Ectodermal cell (in vitro differentiated cells): ENCODE data around the gene ZSCAN30.
"Not testable (repeated sequence)": the region's sequence is repeated elsewhere in the genome, so short reads cannot be mapped to it uniquely, and the experiment has no call there.

ENCODE experiments used
- H3K27ac ChIP-seq: 2 replicates; pipeline ENCODE4 v1.7.0; 2013; ENCODE audit warnings: mild to moderate bottlenecking, low read depth, low read length; ENCODE audit not compliant: insufficient read depth, poor library complexity, severe bottlenecking
- H3K27me3 ChIP-seq: 2 replicates; pipeline ENCODE4 v1.7.0; 2013; ENCODE audit warnings: mild to moderate bottlenecking, low read length; ENCODE audit not compliant: insufficient read depth, control insufficient read depth, poor library complexity, severe bottlenecking
- H3K36me3 ChIP-seq: one replicate; pipeline ENCODE4 v1.7.0; 2013; ENCODE audit warnings: low read length; ENCODE audit not compliant: control insufficient read depth, insufficient read depth
- H3K4me1 ChIP-seq: one replicate; pipeline ENCODE4 v1.7.0; 2013; ENCODE audit warnings: low read length; ENCODE audit not compliant: control insufficient read depth, insufficient read depth
- H3K4me3 ChIP-seq: 2 replicates; pipeline ENCODE4 v1.7.0; 2013; ENCODE audit warnings: low read depth, low read length, control low read depth; ENCODE audit not compliant: insufficient read depth
- H3K9me3 ChIP-seq: 2 replicates; pipeline ENCODE4 v1.7.0; 2013; ENCODE audit warnings: mild to moderate bottlenecking, low read length, moderate library complexity; ENCODE audit not compliant: control insufficient read depth
- WGBS, 2 experiments: methylation state at CpG; one replicate each; pipeline ENCODE4 v1.1.7; 2013; ENCODE audit warnings: missing lambda C conversion rate in 2 of 2; 5-methylcytosine and 5-hydroxymethylcytosine counted together

ZSCAN30 gene

GRCh38 chr18:35215026-35215425 lies 75.0 kb downstream of the ZSCAN30 start:
- Histone ChIP-seq H3K27me3 (no peaks in the 10 kb centered on the region), H3K36me3 (no peaks in the 10 kb centered on the region), H3K4me1 (no peaks in the 10 kb centered on the region), H3K4me3 (no peak overlapping the region), H3K27ac (no peak overlapping the region), H3K9me3 (no peaks in the 10 kb centered on the region)
- WGBS, 2 experiments = 60 to 83% methylated on average over 1 of the region's 1 CpG

- H3K9me3 ChIP-seq, H3K27me3 ChIP-seq, H3K4me1 ChIP-seq, H3K27ac ChIP-seq, H3K36me3 ChIP-seq, H3K4me3 ChIP-seq: not testable (repeated sequence)
- 93 to 95% methylated on average over 16 to 19 of the region's 30 CpGs for WGBS, 2 experiments
These were observed 84.1 kb downstream of the ZSCAN30 start for GRCh38 chr18:35205746-35206458.

- H3K9me3 ChIP-seq = no peaks in the 10 kb centered on the region
- H3K4me1 ChIP-seq = no peaks in the 10 kb centered on the region
- 93 to 100% methylated on average over 1 to 2 of the region's 2 CpGs for WGBS, 2 experiments
- no peak overlapping the region for H3K4me3 ChIP-seq
- H3K27ac ChIP-seq = no peak overlapping the region
- no peaks in the 10 kb centered on the region for H3K27me3 ChIP-seq
- H3K36me3 ChIP-seq = no peaks in the 10 kb centered on the region
These were observed 84.8 kb downstream of the ZSCAN30 start for GRCh38 chr18:35205199-35205712.

GRCh38 chr18:35203067-35203466 lies 87.0 kb downstream of the ZSCAN30 start:
- Histone ChIP-seq H3K4me3 (no peak overlapping the region), H3K9me3 (no peaks in the 10 kb centered on the region), H3K27ac (no peak overlapping the region), H3K27me3 (no peaks in the 10 kb centered on the region), H3K4me1 (no peaks in the 10 kb centered on the region), H3K36me3 (no peaks in the 10 kb centered on the region)
- 90 to 95% methylated on average over 3 of the region's 3 CpGs for WGBS, 2 experiments

DNA sequence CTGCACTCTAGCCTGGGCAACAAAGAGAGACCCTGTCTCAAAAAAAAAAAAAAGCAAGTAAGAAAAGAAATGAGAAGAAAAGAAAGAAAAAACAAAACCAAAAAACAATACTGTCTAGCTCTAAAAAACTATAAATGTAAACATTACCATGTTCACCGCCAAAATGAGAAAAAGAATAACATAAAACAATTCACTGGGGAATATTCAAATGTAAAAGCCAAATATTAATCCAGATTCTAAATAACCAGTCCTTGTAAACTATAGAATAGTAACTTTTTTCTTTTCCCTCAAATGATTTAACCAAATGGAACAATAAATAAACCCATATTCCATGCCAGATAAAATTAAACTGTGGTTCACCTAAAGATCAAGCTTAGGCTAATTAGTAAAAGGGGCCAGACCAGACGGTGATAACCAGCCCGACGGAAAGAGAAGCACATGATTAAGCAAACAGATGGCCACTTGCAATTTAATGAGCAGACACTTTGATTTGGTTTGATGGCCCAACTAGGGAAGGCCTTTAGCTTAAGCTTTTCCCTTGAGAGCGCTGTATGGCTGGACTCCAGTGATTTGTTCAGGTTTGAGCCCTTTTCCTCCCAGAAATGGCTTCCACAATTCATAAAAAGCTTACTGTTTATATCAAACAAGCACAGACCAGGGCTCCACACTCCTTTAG lies 88.6 kb downstream of the ZSCAN30 start:
- H3K4me1 ChIP-seq = no peaks in the 10 kb centered on the region

More for the DNA sequence above, 88.6 kb downstream of the ZSCAN30 start:
- Histone ChIP-seq H3K36me3 (no peaks in the 10 kb centered on the region), H3K4me3 (no peak overlapping the region), H3K27me3 (no peaks in the 10 kb centered on the region), H3K27ac (no peak overlapping the region), H3K9me3 (no peaks in the 10 kb centered on the region)
- WGBS, 2 experiments = 92 to 97% methylated on average over 5 of the region's 5 CpGs
